Measurements from ENCODE around the gene ZNF639. TPM values are rescaled to one million over a fixed set of nuclear protein-coding genes. Genes with fewer than 3 reads are reported as not detected.

ZNF639 gene
- polyA plus RNA-seq, 1 experiment: 21.3 TPM

DNA sequence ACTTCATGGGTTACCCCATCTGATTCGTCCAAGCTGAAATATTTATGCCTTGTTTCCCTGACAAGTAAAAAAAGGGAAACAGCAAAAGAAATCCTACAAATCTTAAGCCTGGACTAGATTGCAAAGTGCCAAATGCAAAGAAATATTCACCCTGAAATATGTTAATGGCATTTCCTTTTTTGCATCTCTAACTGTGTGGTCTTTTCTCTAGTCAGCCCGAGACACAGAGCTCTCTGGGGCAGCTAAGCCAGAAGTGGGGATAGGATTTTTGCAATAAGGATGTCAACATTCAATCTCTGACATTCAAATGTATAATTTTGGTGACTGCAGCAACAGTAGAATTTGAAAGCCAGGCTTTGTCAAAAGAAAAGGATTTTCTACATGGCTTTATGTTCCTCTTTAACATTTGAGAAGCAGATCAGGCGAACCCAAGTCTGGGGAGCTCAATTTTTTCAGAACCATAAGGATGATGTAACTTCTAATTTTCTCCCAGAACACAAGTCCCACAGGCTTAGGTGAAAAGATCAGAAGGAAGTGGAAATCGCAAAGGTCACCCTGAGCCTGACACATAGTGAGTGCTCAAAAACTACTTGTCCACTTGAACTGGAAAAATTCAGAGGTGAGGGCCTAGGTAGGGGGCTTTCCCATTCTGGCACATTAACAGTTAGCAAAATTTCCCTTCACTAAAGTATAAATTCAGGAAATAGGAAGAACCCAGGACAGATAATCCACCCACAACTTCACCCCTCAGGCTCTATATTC is 43.7 kb upstream of the ZNF639 start:
- CTCF ChIA-PET: interaction anchor here (1.6 kb wide), 1 partner anchor 263 kb away, joined by 4 read pairs; no protein-coding TSS in a partner anchor

DNA sequence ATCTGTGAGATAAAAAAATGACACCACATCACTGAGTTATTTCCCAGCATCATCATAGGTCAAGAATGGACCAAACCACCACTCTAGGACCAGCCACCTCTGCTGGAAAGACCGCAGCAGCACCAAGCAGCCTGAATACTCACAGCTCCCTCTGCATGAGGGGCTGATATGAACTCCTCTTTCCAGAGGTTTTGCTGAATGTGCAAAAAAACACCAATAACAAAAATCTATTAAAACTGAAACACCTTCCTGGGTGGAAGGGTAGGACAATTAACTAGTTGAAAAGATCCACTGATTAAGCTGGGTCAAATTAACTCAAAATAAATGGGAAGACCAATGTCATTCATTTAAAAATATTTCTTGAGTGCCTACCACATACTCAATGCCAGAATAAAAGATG is 43.0 kb upstream of the ZNF639 start:
- no peak for DNase-seq (ENCODE audit: low read depth, low spot score)
- ChIA-PET POLR2A (no interaction called here), CTCF (interaction anchor here (0.5 to 1.6 kb wide), 3 partner anchors 31 to 264 kb away, joined by 3 to 4 read pairs (median 3); no protein-coding TSS in a partner anchor)
- H3K27me3 ChIP-seq (ENCODE audit: control insufficient read depth, insufficient read depth, low read length): peaks cover 4% of the 10 kb centered on the region
- no peaks in the 10 kb centered on the region for H3K9me3 ChIP-seq (ENCODE audit: control insufficient read depth, insufficient read depth, low read length)
- H3K4me3 ChIP-seq (ENCODE audit: low read depth, low read length): no peak overlapping the region
- TF ChIP-seq, protein P1, sequence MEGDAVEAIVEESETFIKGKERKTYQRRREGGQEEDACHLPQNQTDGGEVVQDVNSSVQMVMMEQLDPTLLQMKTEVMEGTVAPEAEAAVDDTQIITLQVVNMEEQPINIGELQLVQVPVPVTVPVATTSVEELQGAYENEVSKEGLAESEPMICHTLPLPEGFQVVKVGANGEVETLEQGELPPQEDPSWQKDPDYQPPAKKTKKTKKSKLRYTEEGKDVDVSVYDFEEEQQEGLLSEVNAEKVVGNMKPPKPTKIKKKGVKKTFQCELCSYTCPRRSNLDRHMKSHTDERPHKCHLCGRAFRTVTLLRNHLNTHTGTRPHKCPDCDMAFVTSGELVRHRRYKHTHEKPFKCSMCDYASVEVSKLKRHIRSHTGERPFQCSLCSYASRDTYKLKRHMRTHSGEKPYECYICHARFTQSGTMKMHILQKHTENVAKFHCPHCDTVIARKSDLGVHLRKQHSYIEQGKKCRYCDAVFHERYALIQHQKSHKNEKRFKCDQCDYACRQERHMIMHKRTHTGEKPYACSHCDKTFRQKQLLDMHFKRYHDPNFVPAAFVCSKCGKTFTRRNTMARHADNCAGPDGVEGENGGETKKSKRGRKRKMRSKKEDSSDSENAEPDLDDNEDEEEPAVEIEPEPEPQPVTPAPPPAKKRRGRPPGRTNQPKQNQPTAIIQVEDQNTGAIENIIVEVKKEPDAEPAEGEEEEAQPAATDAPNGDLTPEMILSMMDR (IDR thresholded peaks at IDR 0.05; ENCODE audit: low read depth, low read length): no peak
- H3K27ac ChIP-seq (ENCODE audit: low read depth, low read length): no peak overlapping the region

More for the DNA sequence above, 43.7 kb upstream of the ZNF639 start:
- DNase-seq (ENCODE audit: low read depth, low spot score): no peak
- TF ChIP-seq, protein P1 (IDR thresholded peaks at IDR 0.05; ENCODE audit: low read depth, low read length): no peak
- Histone ChIP-seq H3K27ac (ENCODE audit: low read depth, low read length) (no peak overlapping the region), H3K27me3 (ENCODE audit: control insufficient read depth, insufficient read depth, low read length) (peaks cover 4% of the 10 kb centered on the region), H3K9me3 (ENCODE audit: control insufficient read depth, insufficient read depth, low read length) (no peaks in the 10 kb centered on the region), H3K4me3 (ENCODE audit: low read depth, low read length) (no peak overlapping the region)
- POLR2A ChIA-PET: no interaction called here

DNA sequence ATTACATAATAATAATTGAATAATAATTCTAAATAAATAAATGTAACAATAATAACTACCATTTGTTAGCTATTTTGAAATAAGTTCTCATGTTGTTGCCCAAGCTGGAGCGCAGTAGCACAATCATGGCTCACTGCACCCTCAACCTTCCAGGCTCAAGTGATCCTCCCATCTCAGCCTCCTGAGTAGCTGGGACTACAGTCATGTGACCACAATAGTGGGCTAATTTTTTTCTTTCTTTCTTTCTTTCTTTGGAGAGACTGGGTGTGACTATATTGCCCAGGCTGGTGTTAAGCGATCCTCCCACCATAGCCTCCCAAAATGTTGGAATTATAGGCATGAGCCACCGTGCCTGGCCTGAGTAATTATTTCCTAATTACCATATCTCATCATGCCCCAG is 41.0 kb upstream of the ZNF639 start:
- ChIA-PET POLR2A (no interaction called here), CTCF (no interaction called here)
- peaks cover 4% of the 10 kb centered on the region for H3K27me3 ChIP-seq (ENCODE audit: control insufficient read depth, insufficient read depth, low read length)
- H3K27ac ChIP-seq (ENCODE audit: low read depth, low read length): no peak overlapping the region
- H3K4me3 ChIP-seq (ENCODE audit: low read depth, low read length): no peak overlapping the region
- H3K9me3 ChIP-seq (ENCODE audit: control insufficient read depth, insufficient read depth, low read length): no peaks in the 10 kb centered on the region
- TF ChIP-seq, protein P1 (IDR thresholded peaks at IDR 0.05; ENCODE audit: low read depth, low read length): no peak
- no peak for DNase-seq (ENCODE audit: low read depth, low spot score)

DNA sequence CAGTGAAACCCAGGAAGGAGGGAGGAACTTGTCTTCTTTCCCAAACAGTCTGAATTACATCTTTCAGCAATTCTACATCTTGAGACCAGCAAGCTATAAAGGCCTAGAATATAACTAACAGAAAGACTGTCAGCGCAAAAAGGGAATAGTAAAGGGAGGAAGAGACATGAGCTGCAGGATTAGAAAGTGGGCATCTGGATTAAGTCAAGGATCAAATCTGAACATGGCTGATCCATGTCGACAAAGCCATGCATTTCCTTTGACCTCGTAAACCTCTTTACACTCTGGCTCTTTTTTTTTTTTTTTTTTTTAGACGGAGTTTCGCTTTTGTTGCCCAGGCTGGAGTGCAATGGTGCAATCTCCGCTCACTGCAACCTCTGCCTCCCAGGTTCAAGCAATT is 36.5 kb upstream of the ZNF639 start:
- TF ChIP-seq, protein P1 (IDR thresholded peaks at IDR 0.05; ENCODE audit: low read depth, low read length): no peak
- Histone ChIP-seq H3K4me3 (ENCODE audit: low read depth, low read length) (no peak overlapping the region), H3K9me3 (ENCODE audit: control insufficient read depth, insufficient read depth, low read length) (no peaks in the 10 kb centered on the region), H3K27me3 (ENCODE audit: control insufficient read depth, insufficient read depth, low read length) (no peaks in the 10 kb centered on the region), H3K27ac (ENCODE audit: low read depth, low read length) (no peak overlapping the region)
- ChIA-PET POLR2A (no interaction called here), CTCF (interaction anchor here (0.7 kb wide), 1 partner anchor 296 kb away, joined by 3 read pairs; no protein-coding TSS in a partner anchor)
- DNase-seq (ENCODE audit: low read depth, low spot score): no peak

DNA sequence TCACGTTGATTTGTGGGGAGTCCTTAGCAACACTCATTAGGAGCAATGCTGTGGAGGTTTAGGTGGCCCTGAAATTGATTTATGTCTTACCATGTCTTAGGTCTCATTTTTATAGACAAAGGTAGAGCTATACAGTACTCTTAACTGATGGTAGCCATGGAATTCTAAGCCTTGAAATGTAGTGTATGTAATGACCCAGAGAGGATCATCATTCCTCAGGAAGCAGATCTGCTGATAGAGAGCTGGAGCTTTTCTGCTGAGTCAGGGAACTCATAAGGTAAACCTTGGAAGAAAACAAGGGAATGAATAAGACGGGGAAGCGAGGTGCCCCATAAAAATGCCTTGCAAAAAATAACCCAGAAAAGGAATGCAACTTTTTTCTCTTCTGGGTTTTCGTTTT is 34.0 kb upstream of the ZNF639 start:
- ChIA-PET POLR2A (no interaction called here), CTCF (no interaction called here)
- no peak overlapping the region for H3K4me3 ChIP-seq (ENCODE audit: low read depth, low read length)
- no peaks in the 10 kb centered on the region for H3K27me3 ChIP-seq (ENCODE audit: control insufficient read depth, insufficient read depth, low read length)
- TF ChIP-seq, protein P1 (IDR thresholded peaks at IDR 0.05; ENCODE audit: low read depth, low read length): no peak
- H3K9me3 ChIP-seq (ENCODE audit: control insufficient read depth, insufficient read depth, low read length): no peaks in the 10 kb centered on the region
- no peak overlapping the region for H3K27ac ChIP-seq (ENCODE audit: low read depth, low read length)
- DNase-seq (ENCODE audit: low read depth, low spot score): no peak
